OCI-LY3 (cell line): ENCODE results near the gene CSNK2A2.

ENCODE experiments used
- EZH2phosphoT487 ChIP-seq: fragments of 200-600 bp; shearing (Covaris generic); IDR thresholded peaks from 2 replicates; pipeline ENCODE4 v1.6.1; 2018; ENCODE audit warnings: antibody characterized with exemption, mixed run types, low read depth
- TF ChIP-seq, protein P1 (sequence below): fragments of 200-600, 300-600 bp; sonication (generic); IDR thresholded peaks from 2 replicates; pipeline ENCODE4 v1.5.1; 2014; ENCODE audit warnings: antibody characterized with exemption, low read length, low read depth

GRCh38 chr16:58138852-58139251 lies 59.1 kb downstream of the CSNK2A2 start:
- TF ChIP-seq, protein P1, sequence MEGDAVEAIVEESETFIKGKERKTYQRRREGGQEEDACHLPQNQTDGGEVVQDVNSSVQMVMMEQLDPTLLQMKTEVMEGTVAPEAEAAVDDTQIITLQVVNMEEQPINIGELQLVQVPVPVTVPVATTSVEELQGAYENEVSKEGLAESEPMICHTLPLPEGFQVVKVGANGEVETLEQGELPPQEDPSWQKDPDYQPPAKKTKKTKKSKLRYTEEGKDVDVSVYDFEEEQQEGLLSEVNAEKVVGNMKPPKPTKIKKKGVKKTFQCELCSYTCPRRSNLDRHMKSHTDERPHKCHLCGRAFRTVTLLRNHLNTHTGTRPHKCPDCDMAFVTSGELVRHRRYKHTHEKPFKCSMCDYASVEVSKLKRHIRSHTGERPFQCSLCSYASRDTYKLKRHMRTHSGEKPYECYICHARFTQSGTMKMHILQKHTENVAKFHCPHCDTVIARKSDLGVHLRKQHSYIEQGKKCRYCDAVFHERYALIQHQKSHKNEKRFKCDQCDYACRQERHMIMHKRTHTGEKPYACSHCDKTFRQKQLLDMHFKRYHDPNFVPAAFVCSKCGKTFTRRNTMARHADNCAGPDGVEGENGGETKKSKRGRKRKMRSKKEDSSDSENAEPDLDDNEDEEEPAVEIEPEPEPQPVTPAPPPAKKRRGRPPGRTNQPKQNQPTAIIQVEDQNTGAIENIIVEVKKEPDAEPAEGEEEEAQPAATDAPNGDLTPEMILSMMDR: no peak
- TF ChIP-seq EZH2phosphoT487: no peak
